GM21717 (cell line): Measurements from ENCODE around the gene CLSTN2.

Source experiments
- ATAC-seq: cut with Tn5 transposase; IDR thresholded peaks from one replicate; pipeline ENCODE4 v1.9.1; 2021; ENCODE audit warnings: mild to moderate bottlenecking, moderate library complexity; ENCODE audit not compliant: unreplicated experiment

Gene CLSTN2

DNA sequence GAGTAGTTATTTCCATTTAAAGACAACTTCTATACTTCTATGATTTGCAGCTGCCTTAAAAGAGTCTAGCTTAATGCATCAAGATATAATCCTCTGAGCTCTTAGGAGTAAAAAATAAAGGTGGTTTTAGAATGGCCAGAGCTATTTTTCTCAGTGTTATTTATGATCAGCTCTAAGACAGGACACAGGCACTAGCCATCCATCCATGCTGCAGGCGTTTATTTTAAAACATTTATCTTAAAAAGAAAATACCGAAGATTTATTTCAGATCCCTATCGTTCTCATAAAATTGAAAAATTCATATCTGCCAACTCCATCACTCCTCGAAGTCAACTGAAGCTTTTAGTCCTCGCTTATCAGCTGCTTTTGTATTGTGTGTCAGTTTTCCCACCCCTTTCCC lies 243.5 kb downstream of the CLSTN2 start:
- ATAC-seq: no peak

DNA sequence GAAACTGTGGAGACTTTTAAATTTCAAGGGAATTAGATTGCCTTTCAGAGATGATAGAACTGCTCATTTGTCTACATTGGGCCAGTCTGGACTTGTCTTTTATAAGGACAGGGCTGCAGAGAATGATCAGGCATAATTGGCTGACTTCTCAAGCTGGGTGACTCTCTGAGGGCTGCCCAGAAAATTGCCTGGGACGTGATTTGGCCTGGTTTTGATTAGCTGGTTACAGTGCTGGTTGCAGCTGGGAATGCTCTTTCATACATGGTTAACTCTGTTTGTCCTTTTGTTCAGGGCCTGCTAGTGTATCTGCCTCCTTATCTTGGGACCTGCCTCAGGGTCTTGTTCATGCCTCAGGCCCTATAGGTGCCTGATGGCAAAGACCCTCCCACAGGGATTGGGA lies 245.6 kb downstream of the CLSTN2 start:
- ATAC-seq: no peak

DNA sequence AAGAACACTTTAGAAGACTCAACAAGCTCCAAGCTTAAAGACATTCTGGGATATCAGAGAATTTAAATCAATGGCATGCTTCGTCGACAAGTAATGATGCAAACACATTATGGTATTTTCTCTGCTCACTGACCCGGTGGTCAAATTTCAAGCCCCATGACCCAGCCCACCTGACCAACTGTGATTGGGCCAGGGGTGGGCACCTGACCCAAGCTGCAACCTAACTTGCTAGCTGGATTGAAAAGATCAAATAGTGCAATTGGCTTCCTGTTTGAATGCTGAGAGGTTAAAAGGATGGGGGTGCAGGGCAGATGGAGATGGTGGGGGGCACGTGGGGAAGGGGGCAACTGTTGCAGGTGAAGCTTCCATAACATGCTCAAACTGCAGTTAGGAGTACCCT lies 250.4 kb downstream of the CLSTN2 start:
- ATAC-seq: no peak

DNA sequence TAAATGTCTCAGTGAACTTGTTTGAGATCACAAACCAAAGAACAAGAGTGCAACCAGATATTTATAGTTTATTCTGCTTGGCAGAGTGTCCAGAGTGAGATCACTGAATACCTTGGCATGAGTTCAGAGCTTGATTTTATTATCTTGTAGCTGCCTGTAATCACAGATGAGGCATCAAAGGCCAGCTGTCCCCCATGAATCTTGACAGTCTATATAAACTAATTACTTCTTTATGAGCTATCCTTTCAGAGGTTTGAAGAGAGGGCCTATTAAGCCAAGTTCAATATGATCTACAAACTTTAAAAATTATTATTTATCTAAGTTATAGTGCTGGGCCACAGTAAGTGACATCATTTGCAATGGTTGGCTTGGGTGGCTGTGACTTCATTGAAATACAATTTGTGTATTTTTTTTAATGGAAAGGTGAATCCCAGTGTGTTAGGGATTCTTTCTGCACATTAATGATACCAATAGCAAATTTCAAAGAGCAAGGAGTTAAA lies 251.5 kb downstream of the CLSTN2 start:
- no peak for ATAC-seq

DNA sequence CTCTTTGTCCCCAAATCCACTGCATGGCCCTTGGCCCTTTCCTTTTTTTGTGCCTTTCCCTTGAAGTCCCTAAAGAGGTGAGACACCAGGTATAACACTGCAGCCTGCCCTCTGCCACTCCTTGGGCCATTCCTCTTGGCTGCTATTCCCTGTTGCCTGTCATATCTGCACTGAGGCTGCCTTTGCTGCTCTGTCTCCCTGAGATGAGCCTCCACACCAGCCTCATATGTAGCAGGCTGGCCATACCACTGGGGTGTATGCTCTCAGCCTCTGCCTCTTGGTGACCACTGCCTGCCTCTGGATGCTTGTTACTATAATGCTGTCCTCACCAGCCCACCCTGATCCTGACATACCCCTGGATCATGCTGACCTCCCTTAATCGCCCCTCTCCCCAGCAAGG lies 252.0 kb downstream of the CLSTN2 start:
- no peak for ATAC-seq

DNA sequence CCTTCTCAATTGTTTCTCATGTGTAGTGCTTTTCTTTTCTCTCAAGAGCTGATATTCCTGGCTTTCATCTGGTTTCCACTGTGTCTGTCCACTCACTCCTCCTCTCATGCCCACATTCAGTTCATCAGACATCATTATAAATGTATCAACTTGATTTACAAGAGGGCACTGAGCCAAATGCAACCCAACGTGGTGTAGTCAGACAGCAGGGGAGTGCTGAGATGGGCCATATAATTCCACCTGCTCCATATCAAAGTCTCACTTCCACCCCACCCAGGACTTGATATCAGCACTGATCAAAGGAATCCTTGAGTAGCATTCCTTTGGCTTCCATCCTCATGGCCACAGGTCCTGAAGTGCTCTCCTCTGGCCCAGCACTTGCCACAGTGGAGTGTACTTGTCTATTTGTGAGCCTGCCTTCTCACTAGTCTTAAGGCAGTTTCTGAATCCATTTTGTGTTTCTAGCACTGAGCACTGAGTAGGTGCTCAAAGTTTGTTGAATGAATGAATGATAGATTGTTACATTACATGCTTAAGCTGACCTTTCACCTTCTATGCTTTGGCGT lies 252.8 kb downstream of the CLSTN2 start:
- no peak for ATAC-seq

DNA sequence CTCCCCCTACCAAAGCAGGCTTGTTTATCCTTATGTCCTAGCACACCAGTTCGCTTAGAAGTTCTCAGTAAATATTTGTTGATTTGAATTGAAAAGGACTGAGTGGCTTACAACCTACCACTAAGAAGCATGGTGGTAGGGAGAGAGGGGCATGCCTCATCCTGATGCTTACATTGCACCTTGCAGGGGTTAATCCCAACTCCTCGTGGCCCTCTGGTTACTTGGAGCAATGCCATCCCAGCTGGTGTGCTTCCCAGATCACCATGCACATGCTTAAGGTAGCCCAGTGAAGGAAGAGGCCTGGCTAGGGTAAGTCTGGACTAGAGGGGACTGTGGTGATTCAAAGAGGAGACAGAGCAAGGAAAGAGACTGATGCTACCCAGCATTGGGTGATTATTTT lies 253.3 kb downstream of the CLSTN2 start:
- ATAC-seq: no peak

DNA sequence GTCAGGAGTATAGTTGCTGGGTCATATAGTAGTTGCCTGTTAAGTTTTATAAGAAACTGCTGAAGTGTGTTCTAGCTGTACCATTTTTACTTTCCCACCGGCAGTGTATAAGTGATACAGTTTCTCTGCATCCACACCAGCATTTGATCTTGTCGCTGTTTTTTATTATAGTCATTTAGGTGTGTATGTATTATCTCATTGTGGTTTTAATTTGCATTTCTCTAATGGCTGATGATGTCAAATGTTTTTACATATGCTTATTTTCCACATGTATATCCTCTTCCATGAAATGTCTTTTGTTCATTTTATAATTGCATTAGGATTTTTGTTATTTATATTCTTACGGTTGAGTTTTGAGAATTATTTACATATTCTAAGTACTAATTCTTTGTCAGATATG lies 254.3 kb downstream of the CLSTN2 start:
- no peak for ATAC-seq

DNA sequence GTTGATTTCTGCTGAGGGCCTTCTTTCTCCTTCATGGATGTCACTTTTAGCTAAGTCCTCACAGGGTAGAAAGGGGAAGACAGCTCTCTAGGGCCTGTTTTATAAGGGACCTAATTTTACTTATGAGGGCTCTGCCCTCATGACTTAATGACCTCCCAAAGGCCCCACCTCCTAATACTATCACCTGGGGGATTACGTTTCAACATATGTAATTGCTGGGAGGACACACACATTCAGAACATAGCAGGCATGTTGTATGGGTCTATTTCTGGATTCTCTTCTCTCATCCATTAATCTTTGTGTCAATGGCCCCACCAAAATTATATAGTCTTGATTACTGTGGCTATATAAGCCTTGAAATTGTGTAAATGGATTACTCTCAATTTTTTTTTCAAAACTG lies 255.0 kb downstream of the CLSTN2 start:
- no peak for ATAC-seq

DNA sequence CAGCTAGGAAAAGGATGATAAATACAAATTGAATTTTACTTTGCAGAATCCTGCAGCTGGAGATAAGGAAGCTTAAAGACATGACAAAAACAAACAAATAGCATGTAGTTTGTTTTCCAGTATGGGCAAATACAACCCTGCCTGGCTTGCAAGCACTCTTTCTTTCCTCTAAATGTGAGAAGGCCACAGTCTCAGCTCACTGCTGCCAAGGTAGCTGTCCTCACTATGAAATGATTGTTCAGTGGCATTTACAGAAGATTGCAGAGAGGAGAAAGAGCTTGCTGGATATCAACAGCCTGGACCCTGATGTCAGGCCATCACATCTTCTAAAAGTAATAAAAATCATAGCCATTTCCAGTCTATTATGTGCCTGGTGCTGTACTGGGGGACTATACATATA lies 262.0 kb downstream of the CLSTN2 start:
- ATAC-seq: no peak

DNA sequence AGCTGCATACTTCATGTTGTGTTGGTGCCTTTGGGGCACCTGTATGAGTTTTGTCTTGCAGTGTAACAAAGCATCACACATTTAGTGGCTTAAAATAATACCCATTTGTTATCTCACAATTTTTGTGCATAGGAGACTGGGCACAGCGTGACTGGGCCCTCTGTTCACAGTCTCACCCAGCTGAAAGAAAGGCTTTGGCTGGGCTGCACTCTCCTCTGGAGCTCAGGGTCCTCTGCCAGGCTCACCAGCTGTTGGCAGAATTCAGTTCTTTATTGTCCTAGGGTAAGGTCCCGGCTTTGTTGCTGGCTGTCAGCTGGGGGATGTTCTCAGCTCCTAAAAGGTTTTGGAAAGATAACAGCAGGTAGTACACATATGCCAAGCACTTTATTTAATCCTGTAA lies 263.3 kb downstream of the CLSTN2 start:
- no peak for ATAC-seq

DNA sequence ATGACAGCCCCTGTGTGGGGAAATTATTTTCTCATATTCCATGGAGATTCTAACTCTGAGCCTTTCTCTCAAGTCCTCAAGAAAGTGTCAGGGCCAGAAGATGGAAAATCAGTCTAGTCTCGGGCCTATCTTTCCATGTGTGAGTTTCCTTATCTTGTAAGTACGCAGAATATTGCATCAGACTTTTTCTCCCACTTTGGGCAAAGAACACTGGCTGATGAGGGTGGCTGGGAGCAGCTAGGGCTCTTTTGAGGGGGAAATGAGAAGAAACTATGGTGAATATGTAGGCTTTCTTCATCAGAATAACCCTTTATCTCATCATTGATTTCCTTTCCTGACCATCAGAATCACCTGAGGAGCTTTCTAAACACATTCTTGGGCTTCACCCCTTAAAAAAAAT lies 264.0 kb downstream of the CLSTN2 start:
- ATAC-seq: no peak

DNA sequence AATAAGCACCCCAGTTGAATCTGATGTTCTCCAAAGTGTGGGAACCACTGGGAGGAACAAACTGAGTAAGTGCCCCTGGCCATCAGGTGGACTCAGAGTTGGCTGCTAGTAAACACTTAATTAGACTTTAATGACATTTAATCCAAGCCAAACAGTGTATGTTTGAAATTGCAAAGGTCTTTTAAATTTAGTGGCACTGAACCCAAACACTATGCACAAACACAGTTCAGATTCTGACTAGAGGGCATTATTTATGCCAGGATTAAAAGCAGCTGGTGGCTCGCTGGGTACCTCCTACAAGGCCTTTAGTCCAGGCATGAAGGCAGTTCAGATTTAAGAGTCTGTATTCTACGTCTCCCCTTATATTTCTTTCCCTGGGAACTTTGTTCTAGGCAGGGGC lies 264.8 kb downstream of the CLSTN2 start:
- no peak for ATAC-seq

DNA sequence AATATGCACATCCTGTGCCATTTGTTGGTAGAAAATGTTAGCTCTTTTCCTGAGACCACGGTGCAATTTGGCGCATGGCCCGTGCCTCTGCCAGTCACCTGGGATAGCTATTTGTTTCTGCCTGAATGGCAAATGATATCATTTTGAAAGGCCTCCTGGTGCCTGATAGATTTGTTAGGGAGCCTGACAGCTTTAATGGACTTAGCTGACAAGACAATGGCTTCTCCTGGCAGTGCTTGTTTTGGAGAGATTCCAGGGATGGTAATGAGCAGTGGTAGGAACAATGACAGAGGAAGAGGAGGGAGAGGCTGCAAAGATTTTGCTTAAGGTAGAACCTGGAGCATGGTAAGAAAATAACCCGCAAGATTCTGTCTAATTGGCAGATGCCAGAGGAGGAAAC lies 268.5 kb downstream of the CLSTN2 start:
- ATAC-seq: no peak

DNA sequence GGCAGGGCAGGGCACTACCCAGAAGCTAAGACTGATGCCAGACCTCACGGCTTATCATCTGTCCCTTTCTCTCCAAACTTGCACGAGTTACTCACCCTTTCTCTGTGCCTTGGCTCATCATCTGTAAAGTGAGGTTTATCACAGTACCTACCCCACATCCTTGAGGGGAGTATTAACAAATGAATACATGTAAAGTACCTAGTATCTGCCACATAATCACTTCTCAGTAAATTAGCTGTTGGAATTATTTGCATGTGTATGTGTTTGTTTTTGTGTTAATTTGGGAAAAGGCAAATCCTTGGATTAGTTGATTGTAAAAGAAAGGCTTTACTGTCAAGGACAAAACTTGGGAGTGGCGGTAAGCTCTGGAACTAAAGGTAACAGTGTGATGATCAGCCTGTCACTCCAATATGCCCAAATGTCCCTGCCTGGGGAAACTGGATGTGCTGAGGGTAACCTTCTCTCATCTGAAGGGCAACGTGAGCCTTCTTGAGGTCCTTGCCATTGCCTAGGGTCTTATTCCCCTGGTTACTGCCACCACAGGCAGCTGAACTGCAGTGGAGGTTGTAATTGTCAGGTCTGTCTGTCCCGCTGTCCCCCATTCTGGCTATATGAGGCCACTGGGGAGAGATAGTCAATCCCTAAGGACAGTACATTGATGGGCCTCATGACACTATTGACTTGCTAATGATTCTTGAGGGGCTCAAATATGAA lies 269.4 kb downstream of the CLSTN2 start:
- ATAC-seq: no peak

DNA sequence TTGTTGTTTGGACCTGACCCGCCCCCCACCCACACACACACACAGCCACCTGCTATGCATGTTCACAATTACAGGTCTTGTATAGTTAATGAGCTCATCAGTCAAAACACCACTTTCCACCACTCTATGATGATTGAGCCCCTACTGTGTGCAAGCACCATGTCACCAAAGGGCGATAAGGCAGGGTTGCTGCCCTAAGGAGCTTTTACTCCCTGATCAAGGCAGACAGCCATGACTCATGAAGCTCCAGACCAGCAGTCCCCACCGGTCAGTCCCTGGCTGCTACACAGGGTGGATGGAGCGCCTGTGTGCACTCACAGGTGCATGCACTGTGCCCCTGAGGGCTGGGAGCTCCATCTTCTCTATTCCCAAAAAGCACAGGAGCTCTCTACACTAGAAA lies 270.6 kb downstream of the CLSTN2 start:
- no peak for ATAC-seq

DNA sequence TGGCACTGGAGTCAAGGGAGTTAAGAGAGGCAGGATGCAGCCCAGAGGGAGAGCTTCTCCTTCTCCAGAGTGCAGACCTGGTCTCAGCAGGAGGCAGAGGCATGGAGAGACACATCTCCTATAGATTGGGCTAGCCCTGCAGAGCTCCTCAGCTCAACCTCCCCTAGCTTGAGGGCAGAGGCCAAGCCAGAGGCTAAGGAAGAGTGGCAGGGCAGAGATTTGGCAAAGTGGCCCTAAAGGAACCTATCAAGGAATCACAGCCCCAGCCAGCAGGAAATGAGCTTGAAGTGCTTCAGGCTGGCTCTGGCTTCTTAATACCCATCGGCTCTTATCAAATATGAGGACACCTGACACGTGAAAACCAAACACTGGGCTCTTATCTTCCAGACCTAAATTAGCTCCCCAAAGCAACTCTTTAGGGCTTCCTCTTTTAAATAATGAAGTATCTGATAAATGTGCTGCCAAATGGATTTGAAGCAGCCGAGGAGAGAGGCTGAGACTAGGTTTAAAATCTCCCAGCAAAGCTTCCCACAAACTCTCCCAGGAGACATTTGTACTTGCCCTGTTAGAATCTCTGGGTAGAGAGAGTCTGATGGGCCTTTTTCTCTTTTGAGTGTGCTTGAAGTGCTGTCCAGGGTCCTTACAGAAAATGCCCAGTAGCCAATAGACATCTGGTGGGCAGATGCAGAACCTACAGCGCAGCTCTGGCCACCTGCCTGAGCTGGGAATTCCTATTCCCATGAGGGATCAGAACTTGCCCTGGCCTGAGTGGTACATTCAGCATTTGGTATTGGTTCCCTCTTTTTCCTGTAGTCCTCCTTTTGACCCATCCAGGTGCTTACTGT lies 271.4 kb downstream of the CLSTN2 start:
- ATAC-seq: no peak

DNA sequence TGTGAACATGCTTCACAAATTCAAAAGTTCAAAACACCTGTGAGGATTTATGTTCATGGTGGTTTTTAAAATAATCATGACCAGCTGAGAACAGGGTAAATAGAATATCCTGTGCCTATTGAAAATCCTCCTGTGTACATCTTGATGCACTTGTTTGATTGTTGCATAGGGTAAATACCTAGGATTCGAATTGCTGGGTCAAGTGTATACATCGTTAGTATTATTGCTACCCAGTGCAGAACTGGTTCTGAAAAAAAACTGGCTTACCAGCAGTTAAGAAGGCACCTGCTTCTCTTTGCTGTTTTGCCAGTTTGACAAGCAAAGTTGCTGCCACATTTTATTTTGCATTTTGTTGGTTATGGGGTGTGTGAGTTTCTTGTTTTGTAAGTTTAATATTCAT lies 272.6 kb downstream of the CLSTN2 start:
- no peak for ATAC-seq

DNA sequence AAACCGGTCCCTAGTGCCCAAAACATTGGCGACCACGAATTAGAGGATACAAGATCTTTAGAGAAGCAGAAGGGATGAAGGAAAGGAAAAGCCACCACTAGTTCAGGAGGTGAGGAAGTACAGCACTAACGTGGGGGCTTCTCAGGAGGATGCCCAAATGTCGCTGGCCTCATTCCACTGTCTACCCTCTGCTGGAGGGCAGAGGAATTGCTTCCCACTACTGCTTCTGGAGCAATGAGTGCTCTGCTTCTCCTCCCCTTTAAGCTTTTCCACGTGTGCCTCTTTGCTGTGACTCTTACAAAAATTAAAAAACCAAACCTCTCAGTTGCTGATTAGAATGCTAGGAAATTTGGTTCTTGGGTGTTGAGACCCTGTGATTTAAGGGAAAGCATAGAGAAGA lies 281.3 kb downstream of the CLSTN2 start:
- ATAC-seq: peak; percentile 61

DNA sequence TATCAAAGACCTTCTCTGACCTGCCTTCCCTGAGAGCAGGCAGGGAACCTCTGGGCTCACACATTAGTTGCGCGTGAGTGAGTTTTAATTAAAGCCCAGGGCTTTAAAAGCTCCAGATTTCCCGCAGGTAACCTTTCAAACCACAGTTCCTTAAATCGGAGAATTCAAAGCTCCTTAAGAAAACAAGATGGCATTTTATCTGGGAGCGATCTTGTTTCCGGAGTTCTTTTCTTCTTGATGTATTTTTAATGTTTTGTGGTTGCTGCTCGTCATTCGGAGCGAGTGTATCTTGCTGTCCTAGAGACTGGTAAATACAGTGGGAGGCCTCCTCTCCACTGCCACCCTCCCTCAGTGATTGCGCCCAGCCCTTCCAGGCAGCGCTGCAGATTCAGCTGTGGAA lies 284.3 kb downstream of the CLSTN2 start:
- no peak for ATAC-seq

DNA sequence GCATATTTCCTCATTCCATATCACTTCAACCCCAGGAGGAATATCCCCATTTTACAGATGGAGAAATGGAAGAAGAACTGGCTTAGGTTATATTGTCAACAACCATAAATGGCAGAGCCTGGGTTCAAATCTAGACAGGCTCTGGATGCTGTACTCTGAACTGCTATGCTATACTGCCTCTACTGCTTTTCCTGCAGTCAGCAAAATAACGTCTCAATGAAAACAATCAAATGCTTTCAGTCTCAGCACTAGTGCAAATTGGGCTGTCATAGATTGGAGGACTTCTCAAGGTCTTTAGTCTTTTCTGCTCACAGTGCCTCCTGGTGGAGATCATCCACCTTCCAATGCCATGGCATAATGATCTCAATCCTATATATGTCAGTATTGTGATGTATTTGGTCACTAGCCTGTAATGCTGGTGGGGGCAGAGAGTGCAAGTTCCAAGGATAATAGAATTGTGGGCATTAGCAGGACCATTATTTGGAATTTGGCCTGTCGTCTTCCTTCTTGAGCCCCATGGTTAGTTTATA lies 285.0 kb downstream of the CLSTN2 start:
- ATAC-seq: no peak

DNA sequence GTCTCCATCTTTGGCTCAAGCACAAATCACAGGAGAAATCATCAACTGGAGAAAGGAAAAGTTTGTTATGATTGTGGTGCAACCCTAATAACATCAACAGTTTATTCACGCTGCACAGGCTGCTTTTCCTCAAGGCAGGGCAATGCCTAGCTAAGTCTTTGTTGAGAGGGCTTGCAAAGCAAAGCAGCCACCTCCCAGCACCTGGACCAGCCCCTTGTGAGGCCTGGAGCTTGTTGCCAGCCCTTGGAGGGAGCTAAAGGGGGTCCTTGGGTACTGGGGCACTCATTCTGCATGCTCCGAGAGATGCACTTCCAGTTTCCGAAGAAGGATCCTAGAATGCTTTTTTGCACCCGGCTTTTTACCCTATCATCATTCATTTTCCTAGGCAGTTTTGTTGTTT lies 288.2 kb downstream of the CLSTN2 start:
- no peak for ATAC-seq
